HG03159 (cell line): ENCODE measurements around the gene LDB3.

Experiments
- ATAC-seq: cut with Tn5 transposase; IDR thresholded peaks from one replicate; pipeline ENCODE4 v1.9.1; 2021; ENCODE audit warnings: mild to moderate bottlenecking, moderate library complexity; ENCODE audit not compliant: unreplicated experiment

The LDB3 gene

GRCh38 chr10:86663576-86664339, 4.6 kb upstream of the LDB3 start:
- ATAC-seq = no peak

- ATAC-seq = no peak
Observed at GRCh38 chr10:86664341-86665217, 3.7 kb upstream of the LDB3 start.

- ATAC-seq = no peak
Observed at GRCh38 chr10:86665218-86665607, 3.1 kb upstream of the LDB3 start.

GRCh38 chr10:86665868-86666267, 2.4 kb upstream of the LDB3 start:
- ATAC-seq = no peak

GRCh38 chr10:86666538-86666937, 1.8 kb upstream of the LDB3 start:
- ATAC-seq = no peak

- no peak for ATAC-seq
Observed at GRCh38 chr10:86667421-86668181, 710 bp upstream of the LDB3 start.

- ATAC-seq = no peak
Observed at GRCh38 chr10:86670290-86670811, 2.0 kb downstream of the LDB3 start.

- no peak for ATAC-seq
Observed at GRCh38 chr10:86670876-86671275, 2.6 kb downstream of the LDB3 start.

GRCh38 chr10:86671419-86671818, 3.1 kb downstream of the LDB3 start:
- no peak for ATAC-seq

GRCh38 chr10:86671985-86672710, 3.8 kb downstream of the LDB3 start:
- ATAC-seq = no peak

GRCh38 chr10:86673216-86673826, 5.0 kb downstream of the LDB3 start:
- no peak for ATAC-seq

- ATAC-seq = no peak
Observed at GRCh38 chr10:86673827-86674581, 5.7 kb downstream of the LDB3 start.

GRCh38 chr10:86674912-86675311, 6.6 kb downstream of the LDB3 start:
- ATAC-seq = no peak

- no peak for ATAC-seq
Observed at GRCh38 chr10:86677374-86677773, 9.1 kb downstream of the LDB3 start.

- ATAC-seq = peak; percentile 67
Observed at GRCh38 chr10:86678999-86679792, 10.9 kb downstream of the LDB3 start.

GRCh38 chr10:86681047-86681446, 12.7 kb downstream of the LDB3 start:
- no peak for ATAC-seq

GRCh38 chr10:86681722-86682386, 13.5 kb downstream of the LDB3 start:
- ATAC-seq = no peak

GRCh38 chr10:86682675-86683074, 14.4 kb downstream of the LDB3 start:
- ATAC-seq = no peak
